CD4-positive, alpha-beta T cell treated with Interferon gamma for 1 hour (primary cell): ENCODE measurements around the gene IFIT2.
"Not testable (repeated sequence)": the region's sequence is repeated elsewhere in the genome, so short reads cannot be mapped to it uniquely, and the experiment has no call there.

Experiments
- DNase-seq: peaks from one replicate; pipeline ENCODE4 v3.0.0-alpha.2; 2020

Gene IFIT2

GRCh38 chr10:89308736-89309135, 6.9 kb downstream of the IFIT2 start:
- DNase-seq: no peak

DNA sequence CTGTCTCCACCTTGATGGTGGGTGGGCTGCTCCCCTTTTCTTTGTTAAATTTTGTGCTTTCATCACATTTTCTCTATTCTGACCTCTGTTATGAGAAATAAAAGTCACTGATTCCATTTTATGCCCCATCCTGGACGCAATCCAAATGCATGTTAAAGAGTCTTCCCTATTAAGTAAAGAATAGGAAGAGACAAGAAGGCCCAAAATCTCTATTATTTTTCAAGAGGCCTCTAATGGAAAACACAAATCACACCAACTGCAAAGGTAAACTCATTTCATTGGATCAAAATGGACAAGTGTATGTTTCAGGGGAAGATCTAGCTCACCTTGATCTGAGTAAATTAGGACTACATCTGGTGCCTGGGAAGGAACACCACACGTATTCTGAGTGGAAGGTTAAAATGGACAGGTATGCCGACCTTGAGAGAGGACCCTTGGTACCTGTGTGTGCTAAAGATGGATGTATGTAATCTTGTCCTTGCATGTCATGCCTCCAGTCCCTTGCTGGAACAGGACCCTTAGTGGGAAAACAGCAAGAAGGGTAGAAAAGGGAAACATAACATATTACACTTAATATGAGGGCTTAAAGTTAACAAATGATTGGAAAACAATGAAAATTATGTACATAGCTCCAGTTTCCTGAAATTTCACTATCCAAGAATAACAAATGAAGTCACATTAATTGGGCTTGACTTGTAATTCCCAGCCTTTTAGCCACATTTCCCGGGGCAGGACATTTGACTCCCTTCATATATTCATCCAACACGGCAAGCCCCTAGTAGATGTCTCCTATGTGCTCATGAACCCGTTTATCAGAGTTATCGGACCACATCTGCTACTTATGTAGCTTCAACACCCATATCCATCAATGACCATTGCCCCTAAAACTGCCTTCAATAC, 7.6 kb downstream of the IFIT2 start:
- no peak for DNase-seq

DNA sequence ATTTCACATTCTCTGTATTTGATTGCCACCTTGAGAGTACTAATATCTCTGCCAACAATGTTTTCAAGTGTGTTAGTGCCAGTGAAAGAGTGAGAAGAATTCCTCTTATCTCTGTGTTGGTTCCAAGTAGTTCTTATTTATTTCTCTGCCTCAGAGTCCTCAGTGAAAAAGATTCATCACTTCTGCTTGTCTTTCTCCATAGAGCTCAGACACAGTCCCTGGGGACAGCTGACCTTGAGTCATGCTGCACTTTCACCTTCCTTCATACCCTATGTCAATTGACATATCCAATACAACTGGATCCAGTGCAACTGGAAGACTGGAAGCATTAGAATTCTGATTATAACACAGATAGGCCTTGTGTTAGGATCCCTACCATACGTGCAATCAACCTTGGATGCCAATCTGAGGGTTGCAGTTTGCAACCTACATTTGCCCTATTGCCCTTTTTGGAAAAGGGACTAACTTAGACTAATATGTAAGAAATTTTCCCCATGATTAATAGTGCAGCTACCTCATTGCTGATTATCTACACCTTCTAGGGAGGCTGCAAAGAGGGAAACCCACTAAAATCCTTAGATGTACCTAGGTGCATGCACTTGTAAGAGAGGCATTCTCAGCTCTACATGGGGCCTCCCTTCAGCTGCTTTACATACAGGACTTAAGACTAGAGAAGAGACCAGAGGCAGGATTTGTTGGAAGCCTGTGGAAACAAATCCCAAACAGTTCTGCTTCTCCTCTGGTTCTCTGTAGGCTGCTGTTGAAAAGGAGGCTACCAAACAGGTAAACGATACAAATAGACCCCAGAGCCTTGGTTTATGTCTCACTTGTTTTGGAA, 8.4 kb downstream of the IFIT2 start:
- no peak for DNase-seq

GRCh38 chr10:89312973-89313372, 11.1 kb downstream of the IFIT2 start:
- no peak for DNase-seq

GRCh38 chr10:89314676-89315075, 12.8 kb downstream of the IFIT2 start:
- DNase-seq: no peak

DNA sequence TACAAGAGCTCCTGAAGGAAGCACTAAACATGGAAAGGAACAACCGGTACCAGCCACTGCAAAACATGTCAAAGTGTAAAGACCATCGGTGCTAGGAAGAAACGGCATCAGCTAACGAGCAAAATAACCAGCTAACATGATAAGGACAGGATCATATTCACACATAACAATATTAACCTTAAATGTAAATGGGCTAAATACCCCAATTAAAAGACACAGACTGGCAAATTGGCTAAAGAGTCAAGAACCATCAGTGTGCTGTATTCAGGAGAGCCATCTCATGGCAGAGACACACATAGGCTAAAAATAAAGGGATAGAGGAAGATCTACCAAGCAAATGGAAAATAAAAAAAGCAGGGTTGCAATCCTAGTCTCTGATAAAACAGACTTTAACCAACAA, 16.2 kb downstream of the IFIT2 start:
- DNase-seq: not testable (repeated sequence)

- not testable (repeated sequence) for DNase-seq
Observed at GRCh38 chr10:89325081-89325480, 23.2 kb downstream of the IFIT2 start.

DNA sequence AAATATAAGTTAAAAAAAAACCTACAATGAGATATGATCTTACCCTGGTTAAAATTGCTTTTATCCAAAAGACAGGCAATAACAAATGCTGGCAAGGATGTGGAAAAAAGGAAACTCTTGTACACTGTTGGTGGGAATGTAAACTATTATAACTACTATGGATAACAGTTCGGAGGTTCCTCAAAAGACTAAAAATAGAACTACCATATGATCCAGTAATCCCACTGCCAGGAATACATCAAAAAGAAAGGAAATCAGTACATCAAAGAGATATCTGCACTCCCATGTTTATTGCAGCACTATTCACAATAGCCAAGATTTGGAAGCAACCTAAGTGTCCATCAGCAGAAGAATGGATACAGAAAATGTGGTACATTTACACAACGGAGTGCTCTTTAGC, 24.0 kb downstream of the IFIT2 start:
- DNase-seq: not testable (repeated sequence)

- peak; percentile 45 for DNase-seq
Observed at GRCh38 chr10:89327803-89328441, 26.1 kb downstream of the IFIT2 start, which contains the start of gene IFIT3. Gene IFIT3, plus strand, starts transcription at chr10:89327997. Its CDS starts 77 bp downstream, at chr10:89328074.

GRCh38 chr10:89329151-89329550, 27.3 kb downstream of the IFIT2 start:
- no peak for DNase-seq

DNA sequence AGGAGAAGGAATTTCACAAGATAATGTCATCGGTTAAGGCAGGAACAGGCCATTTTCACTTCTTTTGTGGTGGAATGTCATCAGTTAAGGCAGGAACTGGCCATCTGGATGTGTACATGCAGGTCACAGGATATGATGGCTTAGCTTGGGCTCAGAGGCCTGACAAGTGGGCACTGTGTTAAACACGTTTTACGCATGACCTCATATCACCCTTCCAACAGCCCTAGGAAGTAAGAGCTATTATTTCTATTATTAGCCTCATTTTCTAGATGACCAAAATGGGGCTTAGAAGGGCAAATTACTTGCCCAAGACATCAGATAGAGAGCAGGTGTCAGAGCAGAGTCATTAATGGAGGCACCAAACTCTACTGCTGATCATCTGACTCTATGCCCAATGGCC, 28.2 kb downstream of the IFIT2 start:
- not testable (repeated sequence) for DNase-seq

- no peak for DNase-seq
Observed at GRCh38 chr10:89330537-89331212, 28.8 kb downstream of the IFIT2 start.

GRCh38 chr10:89331487-89332122, 29.8 kb downstream of the IFIT2 start:
- not testable (repeated sequence) for DNase-seq

- DNase-seq: no peak
Observed at GRCh38 chr10:89332123-89332633, 30.3 kb downstream of the IFIT2 start.

- no peak for DNase-seq
Observed at GRCh38 chr10:89335226-89335625, 33.4 kb downstream of the IFIT2 start.

GRCh38 chr10:89336241-89336640, 34.4 kb downstream of the IFIT2 start:
- no peak for DNase-seq

GRCh38 chr10:89337484-89337883, 35.6 kb downstream of the IFIT2 start:
- no peak for DNase-seq

GRCh38 chr10:89338713-89339112, 36.9 kb downstream of the IFIT2 start:
- no peak for DNase-seq

GRCh38 chr10:89339875-89340274, 38.0 kb downstream of the IFIT2 start:
- DNase-seq: no peak

- DNase-seq: no peak
Observed at GRCh38 chr10:89341649-89342048, 39.8 kb downstream of the IFIT2 start.

DNA sequence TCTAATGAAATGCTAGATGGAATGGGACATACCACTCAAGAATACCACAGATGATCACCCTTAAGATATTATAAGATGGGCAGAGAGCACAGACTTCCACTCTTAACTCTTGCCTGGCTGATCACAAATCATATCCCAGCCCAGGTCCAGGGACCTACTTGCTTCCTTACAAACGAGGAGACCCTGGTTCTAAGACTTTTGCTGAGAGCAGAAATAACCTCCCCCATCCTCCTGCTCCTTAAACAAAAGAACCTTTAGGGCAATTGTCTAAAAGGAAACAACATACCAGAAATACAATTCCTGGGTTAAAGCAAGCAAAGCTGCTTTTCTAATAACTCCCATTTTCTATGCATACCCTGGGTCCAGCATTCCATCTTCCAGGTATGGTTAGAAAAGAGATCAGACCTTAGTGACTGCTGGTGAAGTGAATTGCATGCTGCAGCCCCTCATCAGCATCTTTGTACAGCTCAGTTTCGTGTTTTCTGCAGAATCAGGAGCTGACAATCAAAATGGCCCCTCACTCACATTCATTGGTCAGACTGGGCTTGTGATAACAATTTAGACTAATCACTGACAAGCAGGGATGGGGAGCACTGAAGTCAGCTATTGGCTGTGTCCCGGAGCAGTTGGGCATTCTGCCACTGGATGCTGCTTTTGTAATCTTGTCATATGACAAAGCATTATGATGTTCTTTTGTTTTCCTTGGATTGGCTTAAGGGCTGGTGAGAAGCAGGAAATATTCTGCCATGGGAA, 40.5 kb downstream of the IFIT2 start:
- DNase-seq: no peak
